C4-2B (cell line): ENCODE measurements around the gene SERPINE3.

ENCODE experiments used
- CTCF ChIP-seq: fragments of 450-650 bp; conservative IDR thresholded peaks from 2 replicates; pipeline ENCODE4 v1.5.1; 2017; ENCODE audit warnings: mild to moderate bottlenecking
- ZFX ChIP-seq: fragments of 450-650 bp; IDR thresholded peaks from 2 replicates; pipeline ENCODE4 v1.6.1; 2017

GRCh38 chr13:51397262-51397941, 57.9 kb downstream of the SERPINE3 start:
- TF ChIP-seq CTCF (no peak), ZFX (no peak)
